GM23338 (cell line): ENCODE measurements around the gene CCDC157. TPM values are rescaled to one million over a fixed set of nuclear protein-coding genes. Genes with fewer than 3 reads are reported as not detected.

Source experiments
- ATAC-seq: fragments of 200-7000 bp; cut with Tn5 transposase; 3 replicates; pipeline ENCODE4 v1.9.1; 2020
- DNase-seq: peaks from one replicate; pipeline ENCODE4 v3.0.0-alpha.2; 2015; ENCODE audit warnings: low spot score
- H2AFZ ChIP-seq: fragments of 200-600 bp; sonication (generic); 2 replicates; pipeline ENCODE4 v1.8.0; 2016; ENCODE audit warnings: antibody characterized with exemption, mild to moderate bottlenecking, moderate library complexity
- H3F3A ChIP-seq: fragments of 200-600 bp; sonication (generic); replicated peaks from 2 replicates; pipeline ENCODE4 v1.8.0; 2017; ENCODE audit warnings: antibody characterized with exemption, mixed run types, low read depth
- H3K27ac ChIP-seq: fragments of 200-600 bp; sonication (generic); 2 replicates; pipeline ENCODE4 v1.6.1; 2016; ENCODE audit warnings: low read depth
- H3K27me3 ChIP-seq: fragments of 200-600 bp; sonication (generic); 2 replicates; pipeline ENCODE4 v1.8.0; 2016; ENCODE audit warnings: mild to moderate bottlenecking, mixed run types, moderate library complexity; ENCODE audit not compliant: insufficient read depth
- H3K36me3 ChIP-seq: fragments of 200-600 bp; sonication (generic); 2 replicates; pipeline ENCODE4 v1.8.0; 2016; ENCODE audit warnings: mild to moderate bottlenecking; ENCODE audit not compliant: insufficient read depth
- H3K4me1 ChIP-seq: fragments of 200-600 bp; sonication (generic); 2 replicates; pipeline ENCODE4 v1.8.0; 2016; ENCODE audit warnings: mild to moderate bottlenecking, moderate library complexity; ENCODE audit not compliant: insufficient read depth
- H3K4me2 ChIP-seq: fragments of 200-600 bp; sonication (generic); 2 replicates; pipeline ENCODE4 v1.7.1; 2017; ENCODE audit warnings: mixed run types
- H3K4me3 ChIP-seq: fragments of 200-600 bp; sonication (generic); 2 replicates; pipeline ENCODE4 v1.6.1; 2016; ENCODE audit warnings: mixed run types
- H3K79me2 ChIP-seq: fragments of 200-600 bp; sonication (generic); replicated peaks from 2 replicates; pipeline ENCODE4 v1.8.0; 2017; ENCODE audit warnings: mild to moderate bottlenecking; ENCODE audit not compliant: insufficient read depth
- H3K9me2 ChIP-seq: fragments of 200-600 bp; sonication (generic); 2 replicates; pipeline ENCODE4 v1.8.0; 2017; ENCODE audit not compliant: insufficient read depth
- H4K20me1 ChIP-seq: fragments of 200-600 bp; sonication (generic); replicated peaks from 2 replicates; pipeline ENCODE4 v1.8.0; 2017; ENCODE audit warnings: mild to moderate bottlenecking; ENCODE audit not compliant: insufficient read depth
- H3K27ac Mint-ChIP-seq: 2 replicates; pipeline ENCODE4 v1.8.0; 2020; ENCODE audit warnings: inconsistent platforms, mild to moderate bottlenecking, moderate library complexity, mixed read lengths
- H3K27me3 Mint-ChIP-seq: 3 replicates; pipeline ENCODE4 v1.8.0; 2022; ENCODE audit warnings: low read depth, mild to moderate bottlenecking, moderate library complexity, mixed read lengths, inconsistent platforms; ENCODE audit not compliant: insufficient read depth, poor library complexity
- H3K36me3 Mint-ChIP-seq: 3 replicates; pipeline ENCODE4 v1.8.0; 2021; ENCODE audit warnings: low read depth, mild to moderate bottlenecking, inconsistent platforms, moderate library complexity, mixed read lengths
- H3K4me1 Mint-ChIP-seq: 3 replicates; pipeline ENCODE4 v1.8.0; 2020; ENCODE audit warnings: mild to moderate bottlenecking, inconsistent platforms, mixed read lengths
- H3K4me3 Mint-ChIP-seq: 3 replicates; pipeline ENCODE4 v1.8.0; 2021; ENCODE audit warnings: moderate library complexity, mild to moderate bottlenecking, inconsistent platforms, mixed read lengths
- H3K9me3 Mint-ChIP-seq: 3 replicates; pipeline ENCODE4 v1.8.0; 2020; ENCODE audit warnings: moderate library complexity, mild to moderate bottlenecking, inconsistent platforms, mixed read lengths
- CREB1 ChIP-seq: fragments of 250-450 bp; sonication (Bioruptor Pico); IDR thresholded peaks from 2 replicates; pipeline ENCODE4 v1.5.0; 2020; ENCODE audit warnings: low read depth, mild to moderate bottlenecking, moderate library complexity
- CTCF ChIP-seq, 2 experiments: fragments of 200-600 bp in 1 of 2; sonication (generic) in 1 of 2; conservative IDR thresholded peaks; 2 replicates each; pipeline versions ENCODE4 v1.5.1 to v1.6.1; 2016 to 2017; ENCODE audit warnings: antibody characterized with exemption in 2 of 2, low read depth in 2 of 2, mild to moderate bottlenecking in 2 of 2, moderate library complexity in 1 of 2
- ETS1 ChIP-seq: IDR thresholded peaks from 2 replicates; pipeline ENCODE4 v1.6.1; 2016; ENCODE audit warnings: antibody characterized with exemption
- EZH2 ChIP-seq: fragments of 200-600 bp; sonication (generic); IDR thresholded peaks from one replicate; pipeline ENCODE4 v1.8.0; 2017; ENCODE audit warnings: antibody characterized with exemption, mild to moderate bottlenecking, low read depth; ENCODE audit not compliant: unreplicated experiment
- EZH2phosphoT487 ChIP-seq: fragments of 200-600 bp; sonication (generic); IDR thresholded peaks from one replicate; pipeline ENCODE4 v1.8.1; 2018; ENCODE audit warnings: antibody characterized with exemption; ENCODE audit not compliant: unreplicated experiment
- JUNB ChIP-seq: IDR thresholded peaks from one replicate; pipeline ENCODE4 v1.6.1; 2016; ENCODE audit warnings: antibody characterized with exemption; ENCODE audit not compliant: unreplicated experiment
- NANOG ChIP-seq: IDR thresholded peaks from 2 replicates; pipeline ENCODE4 v1.6.1; 2016; ENCODE audit warnings: antibody characterized with exemption, borderline replicate concordance
- POLR2AphosphoS5 ChIP-seq: IDR thresholded peaks from 2 replicates; pipeline ENCODE4 v1.6.1; 2016; ENCODE audit warnings: antibody characterized with exemption, low read depth
- STAT1 ChIP-seq: IDR thresholded peaks from one replicate; pipeline ENCODE4 v1.6.1; 2016; ENCODE audit warnings: antibody characterized with exemption; ENCODE audit not compliant: unreplicated experiment
- ZNF114 ChIP-seq: fragments of 250-450 bp; sonication (Bioruptor Pico); IDR thresholded peaks from 2 replicates; pipeline ENCODE4 v1.5.0; 2020; ENCODE audit warnings: mild to moderate bottlenecking, moderate library complexity
- ZNF331 ChIP-seq: fragments of 250-450 bp; sonication (Bioruptor Pico); IDR thresholded peaks from 2 replicates; pipeline ENCODE4 v1.5.0; 2020; ENCODE audit warnings: low read depth, mild to moderate bottlenecking, moderate library complexity
- ZNF462 ChIP-seq: fragments of 250-450 bp; sonication (Bioruptor Pico); IDR thresholded peaks from 2 replicates; pipeline ENCODE4 v1.5.0; 2020; ENCODE audit warnings: mild to moderate bottlenecking, moderate library complexity
- polyA plus RNA-seq: library from polyadenylated mRNA; unstranded; fragments of >200 nt; fragmentation: Nextera tagmentation; extraction: Ambion mirVana; gene quantifications from 2 replicates; pipeline ENCODE4 v1.2.1, GENCODE V29; 2016
- total RNA-seq: library from RNA; depleted of rRNA; stranded (reverse); fragments of >200 nt; shearing (Covaris generic); gene quantifications from 2 replicates; pipeline ENCODE4 v1.2.3, GENCODE V29; 2014
- TF ChIP-seq, protein P1 (sequence below): IDR thresholded peaks from one replicate; pipeline ENCODE4 v1.6.1; 2018; ENCODE audit warnings: antibody characterized with exemption; ENCODE audit not compliant: unreplicated experiment

Gene CCDC157
- total and polyA plus RNA-seq, 2 experiments from 2014 or later = 3.8 to 7.9 TPM

DNA sequence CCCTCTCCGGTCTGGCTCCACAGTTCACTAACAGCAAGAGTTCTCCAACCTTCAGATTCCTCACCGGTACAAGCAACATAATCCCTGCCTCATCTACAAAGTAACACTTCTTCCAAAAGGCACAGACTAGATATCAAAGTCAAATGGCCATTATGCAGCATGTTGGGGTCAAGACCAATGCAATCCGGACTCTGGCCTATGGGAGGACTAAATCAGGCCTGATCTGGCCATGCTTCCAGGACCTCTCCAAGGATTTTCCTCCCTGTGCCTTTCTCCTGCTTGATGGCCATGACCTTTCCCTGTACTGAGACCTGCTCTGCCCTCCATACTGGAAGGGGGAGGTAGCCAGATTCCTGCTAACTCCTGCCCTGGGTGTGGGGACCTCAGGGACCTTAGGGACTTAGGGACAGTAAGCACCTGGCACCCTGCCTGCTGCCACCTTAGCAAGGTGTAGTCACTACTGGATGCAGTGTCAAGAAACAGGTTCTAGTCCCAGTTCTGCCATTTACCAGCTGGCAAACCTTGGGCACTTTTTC, 36.7 kb upstream of the CCDC157 start:
- Histone ChIP-seq H3K79me2 (no peaks in the 10 kb centered on the region), H3K9me2 (no peaks in the 10 kb centered on the region), H4K20me1 (peaks cover 3% of the 10 kb centered on the region; the same call in 1 of the 2 replicates)

More for the DNA sequence above, 36.7 kb upstream of the CCDC157 start:
- no peak for TF ChIP-seq ZNF462 (CRISPR knock-in tag)
- no peak for TF ChIP-seq STAT1
- TF ChIP-seq, protein P1, sequence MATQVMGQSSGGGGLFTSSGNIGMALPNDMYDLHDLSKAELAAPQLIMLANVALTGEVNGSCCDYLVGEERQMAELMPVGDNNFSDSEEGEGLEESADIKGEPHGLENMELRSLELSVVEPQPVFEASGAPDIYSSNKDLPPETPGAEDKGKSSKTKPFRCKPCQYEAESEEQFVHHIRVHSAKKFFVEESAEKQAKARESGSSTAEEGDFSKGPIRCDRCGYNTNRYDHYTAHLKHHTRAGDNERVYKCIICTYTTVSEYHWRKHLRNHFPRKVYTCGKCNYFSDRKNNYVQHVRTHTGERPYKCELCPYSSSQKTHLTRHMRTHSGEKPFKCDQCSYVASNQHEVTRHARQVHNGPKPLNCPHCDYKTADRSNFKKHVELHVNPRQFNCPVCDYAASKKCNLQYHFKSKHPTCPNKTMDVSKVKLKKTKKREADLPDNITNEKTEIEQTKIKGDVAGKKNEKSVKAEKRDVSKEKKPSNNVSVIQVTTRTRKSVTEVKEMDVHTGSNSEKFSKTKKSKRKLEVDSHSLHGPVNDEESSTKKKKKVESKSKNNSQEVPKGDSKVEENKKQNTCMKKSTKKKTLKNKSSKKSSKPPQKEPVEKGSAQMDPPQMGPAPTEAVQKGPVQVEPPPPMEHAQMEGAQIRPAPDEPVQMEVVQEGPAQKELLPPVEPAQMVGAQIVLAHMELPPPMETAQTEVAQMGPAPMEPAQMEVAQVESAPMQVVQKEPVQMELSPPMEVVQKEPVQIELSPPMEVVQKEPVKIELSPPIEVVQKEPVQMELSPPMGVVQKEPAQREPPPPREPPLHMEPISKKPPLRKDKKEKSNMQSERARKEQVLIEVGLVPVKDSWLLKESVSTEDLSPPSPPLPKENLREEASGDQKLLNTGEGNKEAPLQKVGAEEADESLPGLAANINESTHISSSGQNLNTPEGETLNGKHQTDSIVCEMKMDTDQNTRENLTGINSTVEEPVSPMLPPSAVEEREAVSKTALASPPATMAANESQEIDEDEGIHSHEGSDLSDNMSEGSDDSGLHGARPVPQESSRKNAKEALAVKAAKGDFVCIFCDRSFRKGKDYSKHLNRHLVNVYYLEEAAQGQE = no peak
- no peak for TF ChIP-seq POLR2AphosphoS5
- TF ChIP-seq CREB1 (CRISPR knock-in tag) = no peak
- no peak for TF ChIP-seq JUNB
- TF ChIP-seq ZNF114 = no peak
- TF ChIP-seq ZNF331 = no peak
- TF ChIP-seq EZH2phosphoT487 = no peak
- TF ChIP-seq CTCF (conservative IDR thresholded peaks at IDR 0.05; ENCODE audit: low read depth in 2 of 2) = no peak
- TF ChIP-seq ETS1 = no peak
- no peak for TF ChIP-seq EZH2
- no peak for TF ChIP-seq NANOG
- H3K4me3 Mint-ChIP-seq = no peak overlapping the region; the same call in 2 of the 3 replicates
- Histone ChIP-seq H3K4me3 (no peak overlapping the region), H3K4me1 (no peaks in the 10 kb centered on the region; the same call in 1 of the 2 replicates), H3K36me3 (no peaks in the 10 kb centered on the region), H2AFZ (no peak overlapping the region), H3K4me2 (no peak overlapping the region), H3K27ac (no peak overlapping the region), H3F3A (no peaks in the 10 kb centered on the region), H3K27me3 (no peaks in the 10 kb centered on the region)
- DNase-seq (no peak), ATAC-seq (no peak)
- no peaks in the 10 kb centered on the region for H3K36me3 Mint-ChIP-seq
- H3K9me3 Mint-ChIP-seq = no peaks in the 10 kb centered on the region
- H3K4me1 Mint-ChIP-seq = peaks cover 4% of the 10 kb centered on the region
- no peak overlapping the region for H3K27ac Mint-ChIP-seq
- H3K27me3 Mint-ChIP-seq = peaks cover 3% of the 10 kb centered on the region
